ENCODE data around the gene SMAD6.
A peak's percentile ranks its signal among the peaks of the same experiment; 100 is the strongest.

SMAD6 gene

DNA sequence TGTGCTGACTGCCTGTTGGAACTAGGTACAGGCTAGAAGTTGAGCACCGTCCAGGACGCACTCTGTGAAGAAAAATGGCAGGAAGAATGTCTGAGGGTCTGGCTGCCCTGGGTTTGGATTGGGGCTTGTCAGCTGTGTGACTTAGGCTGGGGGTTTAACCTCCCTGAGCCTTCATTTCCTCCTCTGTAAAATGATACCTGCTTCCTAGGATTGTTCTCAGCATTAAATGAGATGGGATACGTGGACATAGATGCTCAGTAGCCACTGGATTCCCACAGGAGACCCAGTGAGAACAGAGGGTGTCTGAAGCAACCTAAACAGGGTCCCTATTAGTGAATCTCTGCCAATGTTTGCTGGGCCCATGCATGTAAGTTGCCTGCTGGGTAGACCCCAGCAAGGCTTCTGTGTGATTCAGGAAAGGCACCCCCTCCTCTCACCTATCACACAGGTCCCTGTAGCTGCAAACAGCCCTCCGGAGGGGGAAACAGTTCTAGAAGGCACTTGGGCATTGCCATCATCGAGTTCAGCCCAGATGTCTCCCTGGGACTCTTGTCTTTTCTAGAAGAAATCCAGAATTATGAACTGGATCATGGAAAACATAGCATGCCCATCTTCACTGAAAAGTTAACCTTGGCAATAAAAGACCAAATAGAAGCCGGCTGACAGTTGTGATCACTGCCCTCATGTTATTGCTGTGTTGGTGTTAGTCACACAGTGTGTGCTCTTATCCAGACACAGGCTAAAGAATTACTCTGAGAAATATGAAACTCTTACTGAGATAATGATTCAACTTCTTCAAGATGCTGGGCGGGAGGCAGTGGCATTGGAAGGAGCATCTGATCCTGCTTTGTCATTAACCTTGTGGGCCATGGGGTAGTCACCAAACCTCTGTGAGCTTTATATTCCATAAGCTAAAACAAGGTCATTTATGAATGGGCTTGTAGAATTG, 64.5 kb downstream of the SMAD6 start (continued):
- TF ChIP-seq ZSCAN30 (tag by site-specific recombination; IDR thresholded peaks at IDR 0.05) (no peak), ZNF664 (tag by site-specific recombination; IDR thresholded peaks at IDR 0.05) (peak; percentile 97), ZNF530 (tag by site-specific recombination; IDR thresholded peaks at IDR 0.05; ENCODE audit: low read depth) (no peak), ZNF600 (tag by site-specific recombination; IDR thresholded peaks at IDR 0.05) (0 out of 2 replicates have a peak, but pooled peaks have one; percentile 27), ZNF16 (tag by site-specific recombination; IDR thresholded peaks at IDR 0.05; ENCODE audit: low read depth) (no peak), ZFP37 (tag by site-specific recombination; IDR thresholded peaks at IDR 0.05) (no peak), ZNF76 (tag by site-specific recombination; IDR thresholded peaks at IDR 0.05; ENCODE audit: borderline replicate concordance, low read depth) (no peak), ZNF555 (tag by site-specific recombination; conservative IDR thresholded peaks at IDR 0.05) (no peak), ZNF791 (tag by site-specific recombination; IDR thresholded peaks at IDR 0.05) (no peak), YY2 (tag by site-specific recombination; IDR thresholded peaks at IDR 0.05) (no peak), ZNF585B (tag by site-specific recombination; IDR thresholded peaks at IDR 0.05) (no peak), SCRT1 (tag by site-specific recombination; IDR thresholded peaks at IDR 0.05; ENCODE audit: borderline replicate concordance) (no peak), ZNF274 (IDR thresholded peaks at IDR 0.05; ENCODE audit: low read length) (no peak), ZNF274 (tag by site-specific recombination; IDR thresholded peaks at IDR 0.05; ENCODE audit: borderline replicate concordance) (no peak), ZNF768 (tag by site-specific recombination; IDR thresholded peaks at IDR 0.05) (peak; percentile 59; the same call in 1 of the 2 replicates), ZNF621 (tag by site-specific recombination; IDR thresholded peaks at IDR 0.05) (no peak), SCRT2 (tag by site-specific recombination; IDR thresholded peaks at IDR 0.05) (peak; percentile 76), ZNF544 (tag by site-specific recombination; IDR thresholded peaks at IDR 0.05) (no peak), ZNF670 (tag by site-specific recombination; IDR thresholded peaks at IDR 0.05; ENCODE audit: low read depth) (no peak), ZSCAN23 (tag by site-specific recombination; IDR thresholded peaks at IDR 0.05) (no peak), BCL11A (tag by site-specific recombination; IDR thresholded peaks at IDR 0.05; ENCODE audit: low read depth) (no peak), ZNF433 (tag by site-specific recombination; IDR thresholded peaks at IDR 0.05; ENCODE audit: low read depth) (no peak), ZNF785 (tag by site-specific recombination; IDR thresholded peaks at IDR 0.05) (no peak)
- TF ChIP-seq, protein P1, sequence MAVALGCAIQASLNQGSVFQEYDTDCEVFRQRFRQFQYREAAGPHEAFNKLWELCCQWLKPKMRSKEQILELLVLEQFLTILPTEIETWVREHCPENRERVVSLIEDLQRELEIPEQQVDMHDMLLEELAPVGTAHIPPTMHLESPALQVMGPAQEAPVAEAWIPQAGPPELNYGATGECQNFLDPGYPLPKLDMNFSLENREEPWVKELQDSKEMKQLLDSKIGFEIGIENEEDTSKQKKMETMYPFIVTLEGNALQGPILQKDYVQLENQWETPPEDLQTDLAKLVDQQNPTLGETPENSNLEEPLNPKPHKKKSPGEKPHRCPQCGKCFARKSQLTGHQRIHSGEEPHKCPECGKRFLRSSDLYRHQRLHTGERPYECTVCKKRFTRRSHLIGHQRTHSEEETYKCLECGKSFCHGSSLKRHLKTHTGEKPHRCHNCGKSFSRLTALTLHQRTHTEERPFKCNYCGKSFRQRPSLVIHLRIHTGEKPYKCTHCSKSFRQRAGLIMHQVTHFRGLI (tag by site-specific recombination; IDR thresholded peaks at IDR 0.05) = no peak
- TF ChIP-seq, protein P2, sequence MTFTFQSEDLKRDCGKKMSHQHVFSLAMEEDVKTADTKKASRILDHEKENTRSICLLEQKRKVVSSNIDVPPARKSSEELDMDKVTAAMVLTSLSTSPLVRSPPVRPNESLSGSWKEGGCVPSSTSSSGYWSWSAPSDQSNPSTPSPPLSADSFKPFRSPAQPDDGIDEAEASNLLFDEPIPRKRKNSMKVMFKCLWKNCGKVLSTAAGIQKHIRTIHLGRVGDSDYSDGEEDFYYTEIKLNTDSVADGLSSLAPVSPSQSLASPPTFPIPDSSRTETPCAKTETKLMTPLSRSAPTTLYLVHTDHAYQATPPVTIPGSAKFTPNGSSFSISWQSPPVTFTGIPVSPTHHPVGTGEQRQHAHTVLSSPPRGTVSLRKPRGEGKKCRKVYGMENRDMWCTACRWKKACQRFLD (tag by site-specific recombination; IDR thresholded peaks at IDR 0.05) = no peak
- TF ChIP-seq, protein P3, sequence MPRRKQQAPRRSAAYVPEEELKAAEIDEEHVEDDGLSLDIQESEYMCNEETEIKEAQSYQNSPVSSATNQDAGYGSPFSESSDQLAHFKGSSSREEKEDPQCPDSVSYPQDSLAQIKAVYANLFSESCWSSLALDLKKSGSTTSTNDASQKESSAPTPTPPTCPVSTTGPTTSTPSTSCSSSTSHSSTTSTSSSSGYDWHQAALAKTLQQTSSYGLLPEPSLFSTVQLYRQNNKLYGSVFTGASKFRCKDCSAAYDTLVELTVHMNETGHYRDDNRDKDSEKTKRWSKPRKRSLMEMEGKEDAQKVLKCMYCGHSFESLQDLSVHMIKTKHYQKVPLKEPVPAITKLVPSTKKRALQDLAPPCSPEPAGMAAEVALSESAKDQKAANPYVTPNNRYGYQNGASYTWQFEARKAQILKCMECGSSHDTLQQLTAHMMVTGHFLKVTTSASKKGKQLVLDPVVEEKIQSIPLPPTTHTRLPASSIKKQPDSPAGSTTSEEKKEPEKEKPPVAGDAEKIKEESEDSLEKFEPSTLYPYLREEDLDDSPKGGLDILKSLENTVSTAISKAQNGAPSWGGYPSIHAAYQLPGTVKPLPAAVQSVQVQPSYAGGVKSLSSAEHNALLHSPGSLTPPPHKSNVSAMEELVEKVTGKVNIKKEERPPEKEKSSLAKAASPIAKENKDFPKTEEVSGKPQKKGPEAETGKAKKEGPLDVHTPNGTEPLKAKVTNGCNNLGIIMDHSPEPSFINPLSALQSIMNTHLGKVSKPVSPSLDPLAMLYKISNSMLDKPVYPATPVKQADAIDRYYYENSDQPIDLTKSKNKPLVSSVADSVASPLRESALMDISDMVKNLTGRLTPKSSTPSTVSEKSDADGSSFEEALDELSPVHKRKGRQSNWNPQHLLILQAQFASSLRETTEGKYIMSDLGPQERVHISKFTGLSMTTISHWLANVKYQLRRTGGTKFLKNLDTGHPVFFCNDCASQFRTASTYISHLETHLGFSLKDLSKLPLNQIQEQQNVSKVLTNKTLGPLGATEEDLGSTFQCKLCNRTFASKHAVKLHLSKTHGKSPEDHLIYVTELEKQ (tag by site-specific recombination; IDR thresholded peaks at IDR 0.05; ENCODE audit: borderline replicate concordance) = no peak
- TF ChIP-seq, protein P4, sequence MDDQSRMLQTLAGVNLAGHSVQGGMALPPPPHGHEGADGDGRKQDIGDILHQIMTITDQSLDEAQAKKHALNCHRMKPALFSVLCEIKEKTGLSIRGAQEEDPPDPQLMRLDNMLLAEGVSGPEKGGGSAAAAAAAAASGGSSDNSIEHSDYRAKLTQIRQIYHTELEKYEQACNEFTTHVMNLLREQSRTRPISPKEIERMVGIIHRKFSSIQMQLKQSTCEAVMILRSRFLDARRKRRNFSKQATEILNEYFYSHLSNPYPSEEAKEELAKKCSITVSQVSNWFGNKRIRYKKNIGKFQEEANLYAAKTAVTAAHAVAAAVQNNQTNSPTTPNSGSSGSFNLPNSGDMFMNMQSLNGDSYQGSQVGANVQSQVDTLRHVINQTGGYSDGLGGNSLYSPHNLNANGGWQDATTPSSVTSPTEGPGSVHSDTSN (CRISPR knock-in tag; IDR thresholded peaks at IDR 0.05) = no peak
